ENCODE data around the gene WDR5B. TPM values are rescaled to one million over a fixed set of nuclear protein-coding genes. Genes with fewer than 3 reads are reported as not detected.
"Not testable (repeated sequence)": the region's sequence is repeated elsewhere in the genome, so short reads cannot be mapped to it uniquely, and the experiment has no call there.

The WDR5B gene
- 6.2 and 9.4 TPM in 2 replicates for total RNA-seq (2014; rRNA removed; shearing (Covaris generic))

- peak; percentile 96 for DNase-seq (ENCODE audit: low read depth)
These were observed at the start of gene WDR5B for GRCh38 chr3:122415762-122416654. Gene WDR5B (minus strand): TSS chr3:122416062. CDS start chr3:122415528, 534 bp downstream.

GRCh38 chr3:122464659-122465058, 48.8 kb upstream of the WDR5B start:
- DNase-seq (ENCODE audit: low read depth) = no peak

- no peak for DNase-seq (ENCODE audit: low read depth)
These were observed 46.5 kb upstream of the WDR5B start for GRCh38 chr3:122462406-122462805.

- no peak for DNase-seq (ENCODE audit: low read depth)
These were observed 45.9 kb upstream of the WDR5B start for GRCh38 chr3:122461806-122462205.

GRCh38 chr3:122458992-122459391, 43.1 kb upstream of the WDR5B start:
- DNase-seq (ENCODE audit: low read depth) = peak; percentile 61

GRCh38 chr3:122457706-122458105, 41.8 kb upstream of the WDR5B start:
- no peak for DNase-seq (ENCODE audit: low read depth)

GRCh38 chr3:122456074-122456473, 40.2 kb upstream of the WDR5B start:
- no peak for DNase-seq (ENCODE audit: low read depth)

GRCh38 chr3:122451371-122451770, 35.5 kb upstream of the WDR5B start:
- no peak for DNase-seq (ENCODE audit: low read depth)

GRCh38 chr3:122448218-122448617, 32.4 kb upstream of the WDR5B start:
- not testable (repeated sequence) for DNase-seq (ENCODE audit: low read depth)

GRCh38 chr3:122444491-122444887, 28.6 kb upstream of the WDR5B start:
- DNase-seq (ENCODE audit: low read depth) = not testable (repeated sequence)

- DNase-seq (ENCODE audit: low read depth) = not testable (repeated sequence)
These were observed 28.1 kb upstream of the WDR5B start for GRCh38 chr3:122443762-122444490.

GRCh38 chr3:122443090-122443489, 27.2 kb upstream of the WDR5B start:
- no peak for DNase-seq (ENCODE audit: low read depth)

GRCh38 chr3:122435950-122436349, 20.1 kb upstream of the WDR5B start:
- DNase-seq (ENCODE audit: low read depth) = no peak

- no peak for DNase-seq (ENCODE audit: low read depth)
These were observed 14.5 kb upstream of the WDR5B start for GRCh38 chr3:122430371-122430770.

- no peak for DNase-seq (ENCODE audit: low read depth)
These were observed 12.1 kb upstream of the WDR5B start for GRCh38 chr3:122427857-122428471.

- no peak for DNase-seq (ENCODE audit: low read depth)
These were observed 6.0 kb upstream of the WDR5B start for GRCh38 chr3:122421836-122422235.

GRCh38 chr3:122421101-122421500, 5.2 kb upstream of the WDR5B start:
- DNase-seq (ENCODE audit: low read depth) = no peak

- DNase-seq (ENCODE audit: low read depth) = peak; percentile 37
These were observed 1.1 kb upstream of the WDR5B start for GRCh38 chr3:122416966-122417365.

GRCh38 chr3:122415104-122415744, 638 bp downstream of the WDR5B start:
- DNase-seq (ENCODE audit: low read depth) = peak; percentile 50

GRCh38 chr3:122414391-122414790, 1.5 kb downstream of the WDR5B start:
- no peak for DNase-seq (ENCODE audit: low read depth)

- no peak for DNase-seq (ENCODE audit: low read depth)
These were observed 5.2 kb downstream of the WDR5B start for GRCh38 chr3:122410639-122411038.

- DNase-seq (ENCODE audit: low read depth) = no peak
These were observed 5.8 kb downstream of the WDR5B start for GRCh38 chr3:122410111-122410510.

Data from RPMI7951 (cell line).